Endothelial cell of umbilical vein (primary cell): Measurements from ENCODE around the gene PLD4. TPM values are rescaled to one million over a fixed set of nuclear protein-coding genes. Genes with fewer than 3 reads are reported as not detected.

Source experiments
- BruUV-seq: library from RNA; stranded (reverse); fragments of 400-500 nt; replicated peaks from 2 replicates; lab custom pipeline; 2021; lab: Mats Ljungman, UMichigan
- CTCF ChIA-PET: fragments of 300-600, 350-600 bp; sonication (Branson Sonifier 250); formaldehyde crosslinking; loops from one replicate; lab custom pipeline; 2021; ENCODE audit warnings: antibody characterized with exemption, inconsistent platforms; lab: Charles Lee
- POLR2A ChIA-PET: fragments of 300-600, 350-600 bp; sonication (Branson Sonifier 250); formaldehyde crosslinking; loops from one replicate; lab custom pipeline; 2021; ENCODE audit warnings: antibody characterized with exemption, inconsistent platforms; lab: Charles Lee
- DNase-seq: peaks from one replicate; pipeline ENCODE4 v3.0.0-alpha.2; 2011; ENCODE audit warnings: low read depth, low spot score
- FAIRE-seq: peaks from 2 replicates; lab custom pipeline; 2011; peaks lifted over from hg19 to GRCh38; lab: Jason Lieb, UNC
- H2AFZ ChIP-seq: 2 replicates; pipeline ENCODE4 v1.6.0; 2012; ENCODE audit warnings: low read depth, low read length, control low read depth, inconsistent platforms
- H3K27ac ChIP-seq: 2 replicates; pipeline ENCODE4 v1.5.1; 2011; ENCODE audit warnings: low read depth, mild to moderate bottlenecking, control low read depth, low read length, moderate library complexity; ENCODE audit not compliant: insufficient read depth
- H3K27me3 ChIP-seq, 2 experiments: 2 replicates each; pipeline versions ENCODE4 v1.6.0 to v1.6.1; 2011; ENCODE audit warnings: low read length in 2 of 2, mixed read lengths in 1 of 2; ENCODE audit not compliant: control insufficient read depth in 2 of 2, insufficient read depth in 2 of 2
- H3K36me3 ChIP-seq, 2 experiments: 2 replicates in 1 of 2; 3 replicates in 1 of 2; pipeline ENCODE4 v1.5.1; 2011; ENCODE audit warnings: low read length in 2 of 2, mild to moderate bottlenecking in 1 of 2, moderate library complexity in 1 of 2; ENCODE audit not compliant: control insufficient read depth in 2 of 2, insufficient read depth in 2 of 2; ENCODE audit errors: extremely low read depth in 1 of 2
- H3K4me1 ChIP-seq: 3 replicates; pipeline ENCODE4 v1.5.1; 2011; ENCODE audit warnings: mild to moderate bottlenecking, low read length; ENCODE audit not compliant: control insufficient read depth, insufficient read depth; ENCODE audit errors: extremely low read depth
- H3K4me2 ChIP-seq: 2 replicates; pipeline ENCODE4 v1.6.1; 2011; ENCODE audit warnings: low read length, control low read depth, mixed read lengths; ENCODE audit not compliant: insufficient read depth
- H3K4me3 ChIP-seq, 3 experiments: fragments of 200-600 bp in 1 of 3; sonication (generic), shearing (Covaris generic) in 1 of 3; replicated peaks in 1 of 3; 2 replicates each; pipeline ENCODE4 v1.5.1; 2011 to 2016; ENCODE audit warnings: control low read depth in 3 of 3, low read length in 3 of 3, mild to moderate bottlenecking in 2 of 3, inconsistent platforms in 1 of 3, low read depth in 1 of 3, moderate library complexity in 1 of 3; ENCODE audit not compliant: insufficient read depth in 1 of 3
- H3K79me2 ChIP-seq: 2 replicates; pipeline ENCODE4 v1.6.0; 2012; ENCODE audit warnings: low read length, inconsistent platforms; ENCODE audit not compliant: control insufficient read depth, insufficient read depth
- H3K9ac ChIP-seq: replicated peaks from 2 replicates; pipeline ENCODE3; 2011; ENCODE audit warnings: low read length, control low read depth; ENCODE audit not compliant: insufficient read depth; ENCODE audit errors: extremely low read depth
- H3K9me1 ChIP-seq: replicated peaks from 3 replicates; pipeline ENCODE4 v1.6.0; 2011; ENCODE audit warnings: mild to moderate bottlenecking, low read length; ENCODE audit not compliant: control insufficient read depth, insufficient read depth; ENCODE audit errors: extremely low read depth
- H3K9me3 ChIP-seq: replicated peaks from 2 replicates; pipeline ENCODE4 v1.5.1; 2012; ENCODE audit warnings: low read length, inconsistent platforms; ENCODE audit not compliant: control insufficient read depth, insufficient read depth
- H4K20me1 ChIP-seq: replicated peaks from 2 replicates; pipeline ENCODE3; 2011; ENCODE audit warnings: mild to moderate bottlenecking, low read length; ENCODE audit not compliant: control insufficient read depth, insufficient read depth; ENCODE audit errors: extremely low read depth
- EZH2 ChIP-seq: IDR thresholded peaks from 2 replicates; pipeline ENCODE4 v1.6.1; 2012; ENCODE audit warnings: borderline replicate concordance, low read depth, mild to moderate bottlenecking, moderate library complexity, low read length, inconsistent platforms; ENCODE audit not compliant: severe bottlenecking
- FOS ChIP-seq: IDR thresholded peaks from 2 replicates; pipeline ENCODE4 v1.6.1; 2011; ENCODE audit warnings: mild to moderate bottlenecking, low read length, moderate library complexity, borderline replicate concordance; ENCODE audit not compliant: insufficient read depth
- GATA2 ChIP-seq: IDR thresholded peaks from 2 replicates; pipeline ENCODE4 v1.7.0; 2011; ENCODE audit warnings: low read depth, mild to moderate bottlenecking, moderate library complexity, mixed read lengths, low read length; ENCODE audit not compliant: insufficient read length, insufficient read depth
- JUN ChIP-seq: IDR thresholded peaks from 2 replicates; pipeline ENCODE4 v1.6.1; 2011; ENCODE audit warnings: borderline replicate concordance, low read depth; ENCODE audit not compliant: insufficient read length, insufficient read depth
- MYC ChIP-seq: IDR thresholded peaks from one replicate; pipeline ENCODE4 v1.6.1; 2011; ENCODE audit warnings: mild to moderate bottlenecking, low read depth, low read length
- POLR2A ChIP-seq: IDR thresholded peaks from 2 replicates; pipeline ENCODE4 v1.6.1; 2012; ENCODE audit warnings: low read depth, mild to moderate bottlenecking, control low read depth, low read length
- POLR2AphosphoS5 ChIP-seq: IDR thresholded peaks from 2 replicates; pipeline ENCODE4 v1.6.1; 2012; ENCODE audit warnings: low read depth, mild to moderate bottlenecking, control low read depth, low read length, moderate library complexity; ENCODE audit not compliant: insufficient read depth
- dilution Hi-C: fragments of 300-500 bp; cut with MboI; formaldehyde crosslinking; loops from one replicate; pipeline ENCODE4 v1.15.0; 2019; ENCODE audit warnings: low sequenced_read_pairs; ENCODE audit not compliant: extremely low pct_ligation_motif_present
- intact Hi-C: fragments of 100-400 bp; cut with micrococcal nuclease; formaldehyde crosslinking; loops from one replicate; pipeline ENCODE4 v1.10.0; 2022
- polyA plus RNA-seq, 4 experiments: library from polyadenylated mRNA; depleted of rRNA in 3 of 4; stranded (reverse) in 3 of 4; unstranded in 1 of 4; fragments of >200 nt; gene quantifications; 2 replicates each; pipeline versions ENCODE4 v1.2.1 to v1.2.3, GENCODE V29; 2011 to 2012; ENCODE audit warnings: missing spikeins in 1 of 4
- total RNA-seq: library from RNA; stranded (reverse); gene quantifications from 2 replicates; pipeline ENCODE4 v1.2.3, GENCODE V29; 2021
- TF ChIP-seq, protein P1 (sequence below), 2 donors: IDR thresholded peaks; 1 replicate in 1 of 2; 2 replicates in 1 of 2; pipeline ENCODE4 v1.5.1; 2011; ENCODE audit warnings: low read length in 2 of 2, mild to moderate bottlenecking in 2 of 2, moderate library complexity in 2 of 2, control low read depth in 1 of 2, inconsistent platforms in 1 of 2, low read depth in 1 of 2; ENCODE audit not compliant: insufficient read depth in 1 of 2; ENCODE audit errors: extremely low read depth in 1 of 2
- TF ChIP-seq, protein P2 (sequence below): IDR thresholded peaks from 2 replicates; pipeline ENCODE4 v1.6.1; 2011; ENCODE audit not compliant: insufficient read depth, insufficient read length

The PLD4 gene
- total and polyA plus RNA-seq, 2 donors (not counting 3 experiments of a cell fraction or from before 2014, with no cell fraction given): 0.01 to 0.11 TPM

DNA sequence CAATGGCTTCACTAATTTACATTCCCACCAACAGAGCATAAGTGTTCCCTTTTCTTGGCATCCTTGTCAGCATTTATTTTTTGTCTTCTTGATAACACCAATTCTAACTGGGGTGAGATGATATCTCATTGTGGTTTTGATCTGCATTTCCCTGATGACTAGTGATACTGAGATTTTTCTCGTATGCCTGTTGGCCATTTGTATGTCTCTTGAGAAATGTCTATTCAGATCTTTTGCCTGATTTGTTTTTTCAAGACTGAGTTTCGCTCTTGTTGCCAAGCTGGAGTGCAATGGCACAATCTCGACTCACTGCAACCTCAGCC lies 4.7 kb upstream of the PLD4 start:
- dilution Hi-C loops: no loop called here
- peaks cover 3 to 7% of the 10 kb centered on the region in 2 experiments for H3K27me3 ChIP-seq
- no peak for TF ChIP-seq MYC
- TF ChIP-seq, protein P1, sequence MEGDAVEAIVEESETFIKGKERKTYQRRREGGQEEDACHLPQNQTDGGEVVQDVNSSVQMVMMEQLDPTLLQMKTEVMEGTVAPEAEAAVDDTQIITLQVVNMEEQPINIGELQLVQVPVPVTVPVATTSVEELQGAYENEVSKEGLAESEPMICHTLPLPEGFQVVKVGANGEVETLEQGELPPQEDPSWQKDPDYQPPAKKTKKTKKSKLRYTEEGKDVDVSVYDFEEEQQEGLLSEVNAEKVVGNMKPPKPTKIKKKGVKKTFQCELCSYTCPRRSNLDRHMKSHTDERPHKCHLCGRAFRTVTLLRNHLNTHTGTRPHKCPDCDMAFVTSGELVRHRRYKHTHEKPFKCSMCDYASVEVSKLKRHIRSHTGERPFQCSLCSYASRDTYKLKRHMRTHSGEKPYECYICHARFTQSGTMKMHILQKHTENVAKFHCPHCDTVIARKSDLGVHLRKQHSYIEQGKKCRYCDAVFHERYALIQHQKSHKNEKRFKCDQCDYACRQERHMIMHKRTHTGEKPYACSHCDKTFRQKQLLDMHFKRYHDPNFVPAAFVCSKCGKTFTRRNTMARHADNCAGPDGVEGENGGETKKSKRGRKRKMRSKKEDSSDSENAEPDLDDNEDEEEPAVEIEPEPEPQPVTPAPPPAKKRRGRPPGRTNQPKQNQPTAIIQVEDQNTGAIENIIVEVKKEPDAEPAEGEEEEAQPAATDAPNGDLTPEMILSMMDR (IDR thresholded peaks at IDR 0.05; ENCODE audit: extremely low read depth in 1 of 2, insufficient read depth in 1 of 2, low read depth in 1 of 2, low read length in 2 of 2): no peak
- TF ChIP-seq EZH2: no peak
- no TSS peak for BruUV-seq
- no peaks in the 10 kb centered on the region for H3K79me2 ChIP-seq
- no peak overlapping the region for H2AFZ ChIP-seq
- H3K9me3 ChIP-seq: no peaks in the 10 kb centered on the region
- FAIRE-seq (no peak), DNase-seq (no peak)
- H3K4me2 ChIP-seq: no peak overlapping the region
- H3K9ac ChIP-seq: no peak overlapping the region
- ChIA-PET POLR2A (no interaction called here), CTCF (interaction anchor here (1.2 kb wide), 1 partner anchor 10 kb away, joined by 5 read pairs; no protein-coding TSS in a partner anchor)
- H3K4me1 ChIP-seq: no peaks in the 10 kb centered on the region
- intact Hi-C loops: no loop called here
- H4K20me1 ChIP-seq: no peaks in the 10 kb centered on the region
- H3K36me3 ChIP-seq: no peaks in the 10 kb centered on the region
- no peaks in the 10 kb centered on the region for H3K9me1 ChIP-seq
- H3K4me3 ChIP-seq: no peak overlapping the region
- no peak overlapping the region for H3K27ac ChIP-seq

DNA sequence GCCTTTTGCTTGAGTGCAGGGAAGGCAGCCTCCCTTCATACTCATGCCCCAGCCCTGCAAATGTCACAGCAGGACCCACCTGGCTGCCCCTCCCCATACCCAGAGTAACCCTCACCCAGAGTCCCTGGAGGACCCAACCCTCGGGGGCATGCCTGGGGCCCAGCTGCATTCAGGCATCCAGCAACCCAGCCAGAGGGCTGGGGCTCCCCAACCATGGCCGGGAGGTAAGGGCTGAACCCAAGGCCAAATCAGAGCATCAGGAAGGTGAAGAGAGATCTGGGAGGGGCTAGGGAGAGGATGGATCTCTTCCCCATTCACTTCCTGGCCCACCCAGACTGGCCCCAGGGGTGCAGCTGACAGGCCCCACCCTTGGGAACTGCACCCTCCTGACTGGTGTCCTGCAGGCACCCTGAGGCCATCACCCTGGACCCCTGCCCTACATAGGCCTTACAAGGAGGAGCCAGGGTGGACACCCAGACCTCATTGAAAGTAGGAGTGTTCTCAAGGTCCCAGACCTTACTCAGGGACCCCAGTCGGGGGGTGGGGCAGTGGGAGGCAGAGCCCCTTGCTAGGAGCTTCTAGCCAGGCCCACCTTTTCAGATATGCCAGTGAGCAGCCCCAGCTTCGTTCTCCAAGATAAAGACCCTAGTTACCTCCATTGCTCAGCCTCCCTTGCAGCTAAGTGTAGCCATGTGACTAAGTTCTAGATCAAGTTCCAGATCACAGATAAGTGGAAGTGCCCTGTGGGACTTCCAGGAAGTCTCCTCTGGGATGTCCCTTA lies 849 bp upstream of the PLD4 start:
- no TSS peak for BruUV-seq
- DNase-seq (no peak), FAIRE-seq (no peak)
- H2AFZ ChIP-seq: no peak overlapping the region
- H3K9me3 ChIP-seq: no peaks in the 10 kb centered on the region
- no peaks in the 10 kb centered on the region for H3K9me1 ChIP-seq
- H3K79me2 ChIP-seq: no peaks in the 10 kb centered on the region
- dilution Hi-C loops: no loop called here
- no peak overlapping the region for H3K4me2 ChIP-seq
- H3K27ac ChIP-seq: no peak overlapping the region
- peaks cover 0 to 2% of the 10 kb centered on the region in 2 experiments for H3K27me3 ChIP-seq
- H3K4me1 ChIP-seq: no peaks in the 10 kb centered on the region
- POLR2A ChIA-PET: no interaction called here
- CTCF ChIA-PET: interaction anchor here (1.5 kb wide), 1 partner anchor 28 kb away, joined by 5 read pairs; no protein-coding TSS in a partner anchor
- intact Hi-C loops: no loop called here
- no peak overlapping the region for H3K9ac ChIP-seq
- no peaks in the 10 kb centered on the region for H4K20me1 ChIP-seq
- H3K36me3 ChIP-seq: no peaks in the 10 kb centered on the region
- no peak for TF ChIP-seq GATA2
- TF ChIP-seq FOS: no peak
- no peak for TF ChIP-seq POLR2A
- TF ChIP-seq EZH2: no peak
- TF ChIP-seq, protein P2, sequence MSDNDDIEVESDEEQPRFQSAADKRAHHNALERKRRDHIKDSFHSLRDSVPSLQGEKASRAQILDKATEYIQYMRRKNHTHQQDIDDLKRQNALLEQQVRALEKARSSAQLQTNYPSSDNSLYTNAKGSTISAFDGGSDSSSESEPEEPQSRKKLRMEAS: no peak
- no peak for TF ChIP-seq JUN
- TF ChIP-seq, protein P1 (IDR thresholded peaks at IDR 0.05; ENCODE audit: extremely low read depth in 1 of 2, insufficient read depth in 1 of 2, low read depth in 1 of 2, low read length in 2 of 2): no peak
- TF ChIP-seq MYC: no peak
- TF ChIP-seq POLR2AphosphoS5: no peak
- no peak overlapping the region for H3K4me3 ChIP-seq
